Transverse colon (tissue), 4 donors: ENCODE results near the gene TOR1A. TPM values are rescaled to one million over a fixed set of nuclear protein-coding genes. Genes with fewer than 3 reads are reported as not detected.

Source experiments
- DNase-seq: peaks from one replicate; pipeline ENCODE4 v3.0.0-alpha.2; 2019
- H3K27ac ChIP-seq, 4 donors: fragments of 200-600 bp; sonication (generic); 2 replicates each; pipeline ENCODE4 v1.5.1; 2016 to 2018; ENCODE audit warnings: inconsistent platforms in 4 of 4
- H3K27me3 ChIP-seq: fragments of 200-600 bp; sonication (generic); 2 replicates; pipeline ENCODE4 v1.5.1; 2017; ENCODE audit warnings: inconsistent platforms
- H3K36me3 ChIP-seq, 4 donors: fragments of 200-600 bp; sonication (generic); 2 replicates each; pipeline ENCODE4 v1.5.1; 2017 to 2019; ENCODE audit warnings: inconsistent platforms in 4 of 4
- H3K4me1 ChIP-seq, 4 donors: fragments of 200-600 bp; sonication (generic); 2 replicates each; pipeline ENCODE4 v1.5.1; 2017 to 2020; ENCODE audit warnings: inconsistent platforms in 4 of 4
- H3K4me3 ChIP-seq, 4 donors: fragments of 200-600 bp; sonication (generic); 1 replicate in 1 of 4; 2 replicates in 3 of 4; pipeline versions ENCODE4 v1.5.1 to v1.6.1; 2017 to 2019; ENCODE audit warnings: inconsistent platforms in 4 of 4
- H3K9me3 ChIP-seq, 2 donors: fragments of 200-600 bp; sonication (generic); 2 replicates each; pipeline ENCODE4 v1.5.1; 2017 to 2019; ENCODE audit warnings: inconsistent platforms in 2 of 2
- CTCF ChIP-seq, 5 experiments: fragments of 200-600 bp in 3 of 5; fragments of 450-650 bp in 2 of 5; sonication (generic) in 3 of 5; IDR thresholded peaks; 1 replicate in 2 of 5; 2 replicates in 3 of 5; pipeline ENCODE4 v1.5.1; 2016 to 2017; ENCODE audit warnings: antibody characterized with exemption in 5 of 5, inconsistent platforms in 3 of 5, mild to moderate bottlenecking in 2 of 5, moderate library complexity in 1 of 5
- EP300 ChIP-seq: sonication (generic); formaldehyde crosslinking; IDR thresholded peaks from one replicate; pipeline ENCODE4 v1.6.1; 2017; ENCODE audit warnings: antibody characterized with exemption, low read depth
- POLR2A ChIP-seq: fragments of 450-650 bp; IDR thresholded peaks from one replicate; pipeline ENCODE4 v1.6.1; 2016; ENCODE audit warnings: antibody characterized with exemption, mild to moderate bottlenecking, moderate library complexity
- POLR2AphosphoS5 ChIP-seq, 3 donors: sonication (generic); formaldehyde crosslinking; IDR thresholded peaks; one replicate each; pipeline ENCODE4 v1.6.1; 2016; ENCODE audit warnings: antibody characterized with exemption in 3 of 3
- WGBS, 2 donors: methylation state at CpG; one replicate each; pipeline ENCODE4 v1.1.5; 2018; ENCODE audit warnings: low coverage in 1 of 2; 5-methylcytosine and 5-hydroxymethylcytosine counted together
- in situ Hi-C, 4 donors: fragments of 200-750 bp; cut with MboI; loops; one replicate each; pipeline versions ENCODE4 v1.15.0 to v1.15.1; 2017; ENCODE audit warnings: low sequenced_read_pairs in 3 of 4, low pct_ligation_motif_present in 1 of 4, low pct_unique_long_range_greater_than_20kb in 1 of 4
- intact Hi-C: fragments of 100-400 bp; cut with DNase I; formaldehyde crosslinking; loops from one replicate; pipeline ENCODE4 v1.15.1; 2023; ENCODE audit warnings: low total_unique reads
- total RNA-seq, 4 donors: library from RNA; depleted of rRNA; stranded (reverse); fragments of >200 nt; gene quantifications; one replicate each; pipeline ENCODE4 v1.1.0, GENCODE V29; 2016

The TOR1A gene
- total RNA-seq, 4 donors from 2014 or later: 6.2 to 47.0 (median 40.0) TPM

- Histone ChIP-seq H3K4me3 (no peak overlapping the region), H3K9me3 (no peaks in the 10 kb centered on the region), H3K36me3 (no peaks in the 10 kb centered on the region), H3K27ac (no peak overlapping the region), H3K27me3 (no peaks in the 10 kb centered on the region), H3K4me1 (peaks cover 6 to 15% (median 11%) of the 10 kb centered on the region in 4 donors)
- in situ Hi-C loops: loop anchor here (5.0 to 25.0 kb wide), 9 partner anchors 37 to 645 kb away; partner anchors contain the start of gene ASB6 (in 2 of the 4)
- intact Hi-C loops: loop anchor here (10.0 kb wide), 1 partner anchor 645 kb away; no protein-coding TSS in a partner anchor
- TF ChIP-seq CTCF (IDR thresholded peaks at IDR 0.05) (no peak), EP300 (no peak), POLR2A (no peak), POLR2AphosphoS5 (IDR thresholded peaks at IDR 0.05) (no peak)
- WGBS, 2 donors: 88% methylated on average over 7 of the region's 7 CpGs; no CpG with 5 or more reads in 1 of the 2 donors
- DNase-seq: no peak
Measured at GRCh38 chr9:129779560-129780190, 44.3 kb downstream of the TOR1A start.

- H3K9me3 ChIP-seq: no peaks in the 10 kb centered on the region
- H3K27me3 ChIP-seq: no peaks in the 10 kb centered on the region
- H3K4me3 ChIP-seq: no peak overlapping the region
- in situ Hi-C loops: loop anchor here in 2 of 4 donors (25.0 kb wide), 1 partner anchor 641 kb away; no protein-coding TSS in a partner anchor
- no peak for DNase-seq
- 50 to 82% methylated on average over 1 to 3 of the region's 3 CpGs for WGBS, 2 donors
- H3K36me3 ChIP-seq: no peaks in the 10 kb centered on the region
- intact Hi-C loops: no loop called here
- TF ChIP-seq EP300: no peak
- TF ChIP-seq CTCF (IDR thresholded peaks at IDR 0.05): no peak
- TF ChIP-seq POLR2A: no peak
- no peak for TF ChIP-seq POLR2AphosphoS5 (IDR thresholded peaks at IDR 0.05)
- H3K27ac ChIP-seq: no peak overlapping the region
- H3K4me1 ChIP-seq: peaks cover 6 to 15% (median 11%) of the 10 kb centered on the region in 4 donors
Measured at GRCh38 chr9:129778469-129778868, 45.5 kb downstream of the TOR1A start.

- Histone ChIP-seq H3K27ac (peak overlapping the region; percentile 65 to 75 (median 70)), H3K4me3 (no peak overlapping the region), H3K4me1 (peaks cover 6 to 15% (median 11%) of the 10 kb centered on the region in 4 donors), H3K36me3 (no peaks in the 10 kb centered on the region), H3K9me3 (no peaks in the 10 kb centered on the region), H3K27me3 (no peaks in the 10 kb centered on the region)
- WGBS, 2 donors: 26 to 62% methylated on average over 4 to 11 of the region's 11 CpGs
- TF ChIP-seq POLR2AphosphoS5 (IDR thresholded peaks at IDR 0.05) (no peak), POLR2A (no peak), CTCF (IDR thresholded peaks at IDR 0.05) (no peak), EP300 (no peak)
- no peak for DNase-seq
- intact Hi-C loops: no loop called here
- in situ Hi-C loops: loop anchor here in 2 of 4 donors (25.0 kb wide), 1 partner anchor 640 kb away; no protein-coding TSS in a partner anchor
Measured at GRCh38 chr9:129777769-129778130, 46.2 kb downstream of the TOR1A start.

- no peaks in the 10 kb centered on the region for H3K27me3 ChIP-seq
- DNase-seq: peak; percentile 84
- 27 to 36% methylated on average over 2 to 11 of the region's 16 CpGs for WGBS, 2 donors
- H3K4me3 ChIP-seq: no peak overlapping the region
- peaks cover 6 to 15% (median 11%) of the 10 kb centered on the region in 4 donors for H3K4me1 ChIP-seq
- H3K9me3 ChIP-seq: no peaks in the 10 kb centered on the region
- intact Hi-C loops: no loop called here
- in situ Hi-C loops: loop anchor here in 2 of 4 donors (25.0 kb wide), 1 partner anchor 640 kb away; no protein-coding TSS in a partner anchor
- TF ChIP-seq POLR2AphosphoS5 (IDR thresholded peaks at IDR 0.05) (peak; percentile 14 to 27 (median 26)), POLR2A (no peak), EP300 (no peak)
- H3K36me3 ChIP-seq: no peaks in the 10 kb centered on the region
- H3K27ac ChIP-seq: peak overlapping the region; percentile 65 to 75 (median 72)
Measured at GRCh38 chr9:129776938-129777768, 46.8 kb downstream of the TOR1A start.
